Kidney epithelial cell (primary cell): ENCODE data around the gene ELMO1. TPM values are rescaled to one million over a fixed set of nuclear protein-coding genes. Genes with fewer than 3 reads are reported as not detected.

Experiments used
- DNase-seq: peaks from one replicate; pipeline ENCODE4 v3.0.0-alpha.2; 2010; ENCODE audit warnings: low read depth
- H3K27me3 ChIP-seq: 2 replicates; pipeline ENCODE4 v1.6.0; 2011; ENCODE audit warnings: low read length; ENCODE audit not compliant: control insufficient read depth, insufficient read depth
- H3K36me3 ChIP-seq: 2 replicates; pipeline ENCODE4 v1.5.1; 2011; ENCODE audit warnings: low read length; ENCODE audit not compliant: control insufficient read depth, insufficient read depth
- H3K4me3 ChIP-seq: 2 replicates; pipeline ENCODE4 v1.5.1; 2011; ENCODE audit warnings: low read depth, mild to moderate bottlenecking, control low read depth, low read length
- CTCF ChIP-seq: IDR thresholded peaks from 2 replicates; pipeline ENCODE4 v1.5.1; 2011; ENCODE audit warnings: mild to moderate bottlenecking, moderate library complexity, low read length, control low read depth, inconsistent platforms; ENCODE audit not compliant: insufficient read depth, poor library complexity, severe bottlenecking
- total RNA-seq: library from RNA; depleted of rRNA; stranded (reverse); fragments of >200 nt; gene quantifications from 2 replicates; pipeline ENCODE4 v1.2.3, GENCODE V29; 2015

The ELMO1 gene
- total RNA-seq, 1 donor from 2014 or later, result 11.4 TPM

GRCh38 chr7:36809510-36809909, 639.2 kb downstream of the ELMO1 start:
- TF ChIP-seq CTCF, result no peak
- DNase-seq, result no peak
- no peaks in the 10 kb centered on the region for H3K36me3 ChIP-seq
- H3K27me3 ChIP-seq, result no peaks in the 10 kb centered on the region
- H3K4me3 ChIP-seq, result no peak overlapping the region

- TF ChIP-seq CTCF, result no peak
- DNase-seq, result no peak
- no peak overlapping the region for H3K4me3 ChIP-seq
- H3K36me3 ChIP-seq, result no peaks in the 10 kb centered on the region
- H3K27me3 ChIP-seq, result no peaks in the 10 kb centered on the region
Measured at GRCh38 chr7:36809086-36809485, 639.6 kb downstream of the ELMO1 start.

- H3K4me3 ChIP-seq, result no peak overlapping the region
- TF ChIP-seq CTCF, result no peak
- no peak for DNase-seq
- no peaks in the 10 kb centered on the region for H3K27me3 ChIP-seq
- no peaks in the 10 kb centered on the region for H3K36me3 ChIP-seq
Measured at GRCh38 chr7:36806891-36807290, 641.8 kb downstream of the ELMO1 start.

Other genes with a start within 250 kb of the ELMO1 start
- not detected in 2 replicates for gene GPR141, start 234.9 kb upstream of the ELMO1 start, total RNA-seq